Activated CD4-positive, alpha-beta T cell treated with anti-CD3 and anti-CD28 coated beads, Interleukin-2, Interleukin-6, amounts not matched to agents 100 ng/mL and 50 ng/mL, durations not matched to agents 16 hours and 8 hours (primary cell): ENCODE results near the gene CALD1.
"Not testable (repeated sequence)": the region's sequence is repeated elsewhere in the genome, so short reads cannot be mapped to it uniquely, and the experiment has no call there.

ENCODE experiments used
- DNase-seq: peaks from one replicate; pipeline ENCODE4 v3.0.0-alpha.2; 2020

CALD1 gene

GRCh38 chr7:134962270-134962780 is 182.9 kb downstream of the CALD1 start:
- DNase-seq = no peak

- DNase-seq = no peak
These were observed 183.6 kb downstream of the CALD1 start for GRCh38 chr7:134963036-134963435.

- DNase-seq = no peak
These were observed 187.3 kb downstream of the CALD1 start for GRCh38 chr7:134966691-134967090.

GRCh38 chr7:134968110-134968509 is 188.7 kb downstream of the CALD1 start:
- no peak for DNase-seq

- DNase-seq = not testable (repeated sequence)
These were observed 202.2 kb downstream of the CALD1 start for GRCh38 chr7:134981645-134982044.

- no peak for DNase-seq
These were observed 206.5 kb downstream of the CALD1 start for GRCh38 chr7:134985894-134986362.

- peak; percentile 95 for DNase-seq
These were observed 207.2 kb downstream of the CALD1 start, which contains the start of gene AGBL3 for GRCh38 chr7:134986363-134987251. TSS of gene AGBL3 (plus strand) at chr7:134986508. CDS start at chr7:134987934, 1,426 bp downstream.

GRCh38 chr7:134988161-134988560 is 208.7 kb downstream of the CALD1 start:
- no peak for DNase-seq

GRCh38 chr7:134991469-134992339 is 212.3 kb downstream of the CALD1 start:
- no peak for DNase-seq

- peak; percentile 36 for DNase-seq
These were observed 213.3 kb downstream of the CALD1 start for GRCh38 chr7:134992626-134993179.

- no peak for DNase-seq
These were observed 214.5 kb downstream of the CALD1 start for GRCh38 chr7:134993877-134994456.

GRCh38 chr7:134995239-134996096 is 216.0 kb downstream of the CALD1 start:
- no peak for DNase-seq

- DNase-seq = no peak
These were observed 216.7 kb downstream of the CALD1 start for GRCh38 chr7:134996097-134996550.

- no peak for DNase-seq
These were observed 217.9 kb downstream of the CALD1 start for GRCh38 chr7:134997214-134997885.

- no peak for DNase-seq
These were observed 219.7 kb downstream of the CALD1 start for GRCh38 chr7:134999136-134999535.

- DNase-seq = no peak
These were observed 222.1 kb downstream of the CALD1 start for GRCh38 chr7:135001390-135002165.

- no peak for DNase-seq
These were observed 232.8 kb downstream of the CALD1 start for GRCh38 chr7:135012229-135012628.
